GM12873 (cell line): ENCODE results near the gene ZFYVE28.

Source experiments
- CTCF ChIP-seq: IDR thresholded peaks from 2 replicates; pipeline ENCODE4 v1.5.1; 2012; ENCODE audit warnings: low read depth, mild to moderate bottlenecking, moderate library complexity, low read length, control low read depth; ENCODE audit not compliant: insufficient read depth; ENCODE audit errors: missing control alignments

Gene ZFYVE28

DNA sequence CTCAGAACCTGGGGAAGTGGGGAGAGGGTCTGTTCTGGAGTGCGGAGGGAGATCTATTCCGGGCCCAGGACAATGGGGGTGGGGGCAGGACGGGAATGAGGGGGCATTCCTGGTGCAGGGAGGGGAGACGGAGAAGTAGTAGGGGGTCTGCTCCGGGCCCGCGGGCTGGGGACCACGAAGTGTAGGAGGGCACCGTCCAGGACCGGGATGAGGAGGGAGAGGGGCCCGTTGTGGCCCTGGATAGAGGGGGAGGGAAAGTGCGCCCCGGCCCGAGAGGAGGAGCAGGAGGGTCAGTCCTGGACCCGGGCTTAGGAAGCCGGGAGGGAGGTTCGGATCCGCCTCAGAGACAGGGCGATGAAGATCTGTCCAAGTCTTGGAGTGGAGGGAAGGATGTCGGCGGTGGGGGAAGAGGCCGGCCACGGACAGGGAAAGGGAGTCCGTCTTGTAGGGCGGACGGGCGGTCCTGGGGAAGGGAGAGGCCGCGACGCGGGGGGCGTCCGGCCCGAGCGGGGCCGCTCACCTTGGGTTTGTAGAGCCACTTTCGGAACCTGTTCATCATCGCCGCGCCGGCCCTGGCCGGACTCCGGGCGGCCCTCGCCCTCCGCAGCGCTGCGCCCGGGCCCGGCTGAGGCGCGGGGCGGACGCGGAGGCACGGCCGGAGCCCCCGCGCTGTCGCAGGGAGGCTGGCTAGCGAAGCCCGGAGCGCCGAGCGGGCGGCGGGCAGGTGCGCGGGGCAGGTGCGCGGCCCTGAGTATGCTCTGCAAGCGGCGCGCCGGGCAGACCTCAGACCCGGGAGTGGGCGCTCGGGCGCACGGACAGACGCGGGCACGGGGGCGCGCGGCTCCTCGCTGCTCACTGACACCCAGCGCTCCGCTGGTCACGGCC lies at the start of gene ZFYVE28:
Gene ZFYVE28, minus strand, starts transcription at position 881 of the 885 bp plus-strand sequence. Its CDS starts 322 bp downstream, at position 559.
- no peak for TF ChIP-seq CTCF

DNA sequence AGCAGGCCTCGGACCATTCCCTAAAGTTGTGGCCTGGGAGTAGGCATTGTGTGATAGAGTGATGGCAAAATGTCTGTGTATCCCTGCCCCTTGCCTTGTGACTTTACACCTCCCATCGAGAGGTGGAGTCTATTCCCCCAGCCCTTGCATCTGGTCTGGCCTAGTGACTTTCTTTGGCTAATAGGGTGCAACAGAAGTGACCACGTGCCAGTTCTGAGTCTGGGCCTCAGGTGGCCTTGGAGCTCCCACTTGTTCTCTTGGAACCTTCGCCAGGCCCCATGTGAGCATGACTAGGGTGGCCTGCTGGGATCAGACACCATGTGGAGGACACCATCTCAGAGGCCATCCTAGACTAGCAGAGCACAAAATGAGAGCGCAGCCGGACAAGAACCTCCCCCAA lies 46.6 kb upstream of the ZFYVE28 start:
- no peak for TF ChIP-seq CTCF

- no peak for TF ChIP-seq CTCF
Measured at GRCh38 chr4:2462992-2463762, 44.7 kb upstream of the ZFYVE28 start.

DNA sequence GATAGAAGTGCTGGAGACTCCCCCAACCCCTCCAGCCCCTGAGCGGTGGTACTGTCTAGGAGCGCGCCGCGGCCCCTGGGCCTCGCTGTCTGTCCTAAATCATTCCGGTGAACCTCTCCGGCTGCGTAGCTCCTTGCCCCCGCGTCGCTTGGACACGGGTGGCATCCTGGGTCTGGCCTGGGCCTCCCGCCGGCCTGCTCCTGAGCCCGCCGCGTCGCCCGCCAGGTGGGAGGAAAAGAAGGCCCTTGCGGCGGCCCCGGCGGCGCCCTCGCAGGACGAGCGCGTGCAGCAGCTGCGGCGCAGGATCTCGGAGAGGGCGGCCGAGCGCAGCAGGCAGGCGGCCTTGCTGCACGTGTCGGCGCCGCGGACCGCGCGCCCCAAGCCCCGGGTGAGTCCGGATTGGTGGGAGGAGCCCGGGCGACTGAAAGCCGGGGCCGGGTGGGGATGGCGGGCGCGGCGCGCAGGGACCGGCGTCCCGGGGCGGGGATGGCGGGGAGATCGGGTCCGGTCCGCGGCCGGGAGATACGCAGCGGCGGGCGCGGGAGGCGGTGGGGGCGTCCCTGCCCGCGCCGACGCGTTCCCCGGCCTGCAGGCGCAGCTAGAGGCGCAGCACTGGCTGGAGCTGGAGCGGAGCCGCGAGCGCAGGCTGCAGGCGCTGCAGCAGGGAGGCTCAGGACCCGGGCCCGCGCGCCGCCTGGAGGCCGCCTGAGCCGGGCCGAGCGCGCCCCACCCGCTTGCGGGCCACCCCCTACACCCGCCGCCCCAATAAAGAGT lies 44.0 kb upstream of the ZFYVE28 start:
- TF ChIP-seq CTCF: peak; percentile 50

GRCh38 chr4:2461246-2461960 lies 43.0 kb upstream of the ZFYVE28 start:
- TF ChIP-seq CTCF: no peak

DNA sequence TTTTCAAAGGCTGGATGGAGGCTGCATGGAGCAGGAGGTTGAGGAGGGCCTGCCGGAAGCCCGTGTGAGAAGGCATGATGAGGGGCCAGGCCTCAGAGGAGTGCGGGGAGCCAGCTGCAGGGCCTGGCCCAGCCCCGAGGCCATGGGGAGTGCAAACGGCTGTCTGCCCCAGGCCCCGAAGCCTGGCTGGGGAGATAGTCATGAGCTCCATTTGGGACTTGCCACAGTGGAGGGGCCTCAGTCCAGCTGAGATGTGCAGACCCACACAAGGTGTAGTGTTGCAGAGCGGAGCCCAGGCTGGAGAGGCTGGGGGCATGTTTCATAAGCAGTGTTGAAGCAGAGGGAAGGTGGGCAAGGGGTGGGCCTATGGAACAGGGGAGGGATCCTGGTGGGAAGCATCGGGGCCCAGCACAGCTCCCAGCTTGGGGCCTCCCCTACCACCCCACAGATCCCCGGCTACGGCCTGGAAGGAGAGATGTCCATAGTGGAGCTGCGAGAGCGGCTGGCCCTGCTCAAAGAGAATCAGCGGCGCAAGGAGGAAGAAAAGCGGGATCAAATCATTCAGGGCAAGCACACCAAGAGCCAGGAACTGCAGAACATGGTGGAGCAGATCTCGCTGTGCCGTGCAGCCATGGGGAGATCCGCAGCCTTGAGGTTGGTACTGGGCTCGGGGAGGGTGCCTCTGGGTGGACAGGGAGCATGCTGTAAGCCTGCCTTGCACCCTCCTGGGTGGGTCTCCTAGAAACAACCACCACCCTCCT lies 41.3 kb upstream of the ZFYVE28 start:
- no peak for TF ChIP-seq CTCF
